Effector CD4-positive, alpha-beta T cell (primary cell): ENCODE measurements around the gene DLG5.

Source experiments
- DNase-seq: peaks from one replicate; pipeline ENCODE4 v3.0.0-alpha.2; 2020

DLG5 gene

GRCh38 chr10:77943121-77943901 lies 16.8 kb upstream of the DLG5 start:
- DNase-seq, result no peak

GRCh38 chr10:77941790-77942189 lies 15.2 kb upstream of the DLG5 start:
- DNase-seq, result no peak

GRCh38 chr10:77940627-77941026 lies 14.1 kb upstream of the DLG5 start:
- DNase-seq, result no peak

- no peak for DNase-seq
Observed at GRCh38 chr10:77940225-77940624, 13.7 kb upstream of the DLG5 start.

- no peak for DNase-seq
Observed at GRCh38 chr10:77939561-77940001, 13.0 kb upstream of the DLG5 start.

GRCh38 chr10:77936697-77937567 lies 10.4 kb upstream of the DLG5 start:
- no peak for DNase-seq

GRCh38 chr10:77932016-77932715 lies 5.6 kb upstream of the DLG5 start:
- no peak for DNase-seq

GRCh38 chr10:77927402-77928246 lies 1.1 kb upstream of the DLG5 start:
- DNase-seq, result no peak

GRCh38 chr10:77925795-77926565 lies 575 bp downstream of the DLG5 start:
- DNase-seq, result no peak

- DNase-seq, result no peak
Observed at GRCh38 chr10:77925410-77925794, 1.2 kb downstream of the DLG5 start.

GRCh38 chr10:77922566-77923179 lies 3.9 kb downstream of the DLG5 start:
- DNase-seq, result no peak

GRCh38 chr10:77922055-77922454 lies 4.5 kb downstream of the DLG5 start:
- no peak for DNase-seq

GRCh38 chr10:77921395-77921794 lies 5.2 kb downstream of the DLG5 start:
- DNase-seq, result no peak

- no peak for DNase-seq
Observed at GRCh38 chr10:77920495-77920894, 6.1 kb downstream of the DLG5 start.

GRCh38 chr10:77919713-77920108 lies 6.8 kb downstream of the DLG5 start:
- no peak for DNase-seq

- no peak for DNase-seq
Observed at GRCh38 chr10:77915319-77916105, 11.0 kb downstream of the DLG5 start.

- no peak for DNase-seq
Observed at GRCh38 chr10:77913090-77913489, 13.5 kb downstream of the DLG5 start.

GRCh38 chr10:77912576-77912975 lies 14.0 kb downstream of the DLG5 start:
- DNase-seq, result no peak

GRCh38 chr10:77911535-77912123 lies 14.9 kb downstream of the DLG5 start:
- DNase-seq, result no peak
